Amniotic epithelial cell (primary cell): ENCODE results near the gene WDR37.
A peak's percentile ranks its signal among the peaks of the same experiment; 100 is the strongest.

Source experiments
- DNase-seq: peaks from one replicate; pipeline ENCODE4 v3.0.0-alpha.2; 2010; ENCODE audit warnings: low read depth

WDR37 gene

GRCh38 chr10:1074748-1075308 lies 18.6 kb downstream of the WDR37 start:
- DNase-seq: peak; percentile 23

DNA sequence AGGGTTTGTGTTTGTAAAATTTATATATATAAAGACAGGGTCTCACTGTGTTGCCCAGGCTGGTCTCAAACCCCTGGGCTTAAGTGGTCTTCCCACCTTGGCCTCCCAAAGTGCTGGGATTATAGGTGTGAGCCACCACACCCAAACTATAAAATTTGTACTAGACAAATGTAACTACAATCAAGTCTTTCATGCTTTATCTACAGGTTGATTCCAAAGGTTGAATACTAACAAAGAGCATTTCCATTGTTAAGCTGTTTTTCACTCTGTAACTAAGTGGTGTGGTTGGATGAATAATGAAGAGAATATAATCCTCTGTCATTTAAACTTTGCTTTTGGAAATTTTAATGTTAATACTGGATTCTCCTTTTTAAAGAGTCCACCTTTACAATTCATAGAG lies 22.5 kb downstream of the WDR37 start:
- no peak for DNase-seq

- DNase-seq: no peak
Measured at GRCh38 chr10:1083581-1083980, 27.4 kb downstream of the WDR37 start.

- DNase-seq: peak; percentile 36
Measured at GRCh38 chr10:1084011-1084950, 28.1 kb downstream of the WDR37 start.

DNA sequence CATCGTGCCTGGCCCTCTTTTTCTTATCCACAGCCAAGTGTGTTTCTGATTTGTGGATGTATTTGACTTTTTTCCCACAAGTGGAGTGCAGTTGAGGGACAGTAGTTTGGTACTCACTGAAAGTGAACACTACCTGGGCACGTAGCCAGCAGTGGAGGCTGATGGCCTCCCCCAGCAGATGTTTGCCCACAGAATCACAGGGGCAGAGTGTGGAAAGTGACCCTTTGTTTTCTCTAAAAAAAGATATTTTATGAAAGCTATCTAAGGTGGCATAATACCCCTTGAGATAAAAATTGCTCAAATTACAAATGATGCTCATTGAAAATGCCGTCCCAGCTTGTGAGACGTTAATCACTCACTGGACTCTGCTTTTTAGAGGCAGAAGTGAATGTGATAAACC lies 29.1 kb downstream of the WDR37 start:
- DNase-seq: no peak

DNA sequence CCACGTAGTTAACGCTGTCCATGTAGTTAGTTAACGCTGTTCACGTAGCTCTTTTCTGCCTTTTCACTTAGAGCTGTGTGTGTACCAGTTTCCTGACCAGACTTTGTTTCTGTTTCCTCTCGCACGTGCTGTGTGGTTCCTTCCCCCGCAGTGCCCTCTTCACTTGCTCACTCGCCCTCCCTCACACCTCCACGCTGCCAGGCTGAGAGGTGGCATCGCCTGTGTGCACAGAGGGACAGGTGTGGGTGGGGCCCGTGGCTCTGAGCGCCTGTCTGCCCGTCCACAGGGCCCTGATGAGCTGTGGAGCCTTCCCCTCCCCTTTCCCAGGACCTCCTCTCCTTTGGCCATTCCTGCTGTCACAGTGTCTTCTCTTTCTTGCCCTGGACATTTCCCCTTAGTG lies 30.6 kb downstream of the WDR37 start:
- DNase-seq: no peak

GRCh38 chr10:1089017-1089689 lies 33.0 kb downstream of the WDR37 start:
- no peak for DNase-seq

DNA sequence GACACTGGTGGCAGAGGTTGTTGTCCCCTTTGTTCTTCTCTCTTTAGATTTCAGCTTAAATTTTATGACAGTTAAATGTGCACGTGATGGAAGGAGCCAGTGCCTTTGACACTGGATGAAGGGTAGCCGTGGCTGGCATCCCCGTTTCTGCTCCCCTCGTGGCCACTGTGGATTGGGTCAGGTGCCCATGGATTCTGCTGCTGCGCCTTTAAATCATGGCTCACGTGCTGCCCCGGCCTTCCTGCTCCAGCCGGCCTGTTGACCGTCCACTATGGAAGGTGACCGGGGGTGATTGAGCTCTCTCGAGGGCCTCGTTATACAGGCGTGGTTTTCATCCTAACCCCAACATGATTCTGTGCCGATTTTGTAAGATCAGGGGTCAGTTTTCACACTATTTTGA lies 34.5 kb downstream of the WDR37 start:
- DNase-seq: no peak

GRCh38 chr10:1093696-1094095 lies 37.5 kb downstream of the WDR37 start:
- no peak for DNase-seq

GRCh38 chr10:1094112-1095057 lies 38.2 kb downstream of the WDR37 start:
- peak; percentile 19 for DNase-seq

- no peak for DNase-seq
Measured at GRCh38 chr10:1095498-1095897, 39.3 kb downstream of the WDR37 start.

- no peak for DNase-seq
Measured at GRCh38 chr10:1096287-1096889, 40.2 kb downstream of the WDR37 start.

DNA sequence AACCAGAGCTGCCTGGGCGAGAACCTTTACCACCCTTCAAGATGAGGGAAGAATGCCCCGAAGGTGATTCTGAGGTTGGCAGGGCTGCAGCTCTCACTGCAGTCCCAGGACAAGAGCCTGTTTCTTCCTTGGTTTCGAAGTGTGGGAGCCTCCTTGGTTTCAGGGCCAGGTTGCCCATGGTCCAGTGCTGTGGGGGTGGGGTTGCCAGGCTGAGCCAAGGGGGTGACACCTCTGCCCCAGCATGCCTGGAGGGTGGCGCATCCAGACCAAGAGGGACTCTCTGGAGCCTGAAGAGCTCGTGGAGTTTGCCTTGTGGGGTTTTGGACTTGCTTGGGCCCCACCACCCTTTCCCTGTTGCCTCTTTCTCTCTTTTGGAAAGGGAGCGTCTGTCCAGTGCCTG lies 41.3 kb downstream of the WDR37 start:
- no peak for DNase-seq

- no peak for DNase-seq
Measured at GRCh38 chr10:1100143-1100542, 44.0 kb downstream of the WDR37 start.

DNA sequence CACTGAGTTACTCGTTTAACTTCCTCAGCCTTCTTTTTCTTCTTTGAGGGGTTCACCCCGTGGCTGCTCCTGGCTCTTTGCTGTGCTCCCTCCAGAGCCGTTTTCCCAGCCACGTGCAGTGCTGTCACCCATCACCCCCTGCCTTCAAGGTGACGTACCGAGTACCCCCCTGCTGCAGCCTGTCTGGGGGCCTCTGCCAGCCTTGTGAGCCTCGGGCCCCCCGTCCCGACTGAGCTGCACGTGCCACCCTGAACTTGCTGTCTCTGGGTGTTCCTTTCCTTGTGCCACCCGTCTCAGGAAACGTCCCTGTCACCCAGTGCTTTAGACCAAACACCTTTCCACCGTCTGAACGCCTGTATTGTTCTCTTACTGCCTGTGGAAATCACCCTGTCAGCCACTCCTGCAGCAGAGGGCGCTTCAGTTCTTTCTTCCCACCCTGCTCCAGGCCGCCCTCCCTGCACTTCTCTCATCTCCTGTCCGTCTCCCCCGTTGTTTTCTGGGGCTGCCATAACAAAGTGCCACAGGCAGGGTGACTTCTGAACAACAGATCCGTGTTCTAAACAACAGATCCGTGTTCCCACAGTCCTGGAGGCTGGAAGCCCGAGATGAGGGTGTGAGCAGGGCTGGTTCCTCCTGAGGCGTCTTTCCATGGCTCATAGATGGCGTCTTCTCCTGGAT lies 44.6 kb downstream of the WDR37 start:
- DNase-seq: no peak

DNA sequence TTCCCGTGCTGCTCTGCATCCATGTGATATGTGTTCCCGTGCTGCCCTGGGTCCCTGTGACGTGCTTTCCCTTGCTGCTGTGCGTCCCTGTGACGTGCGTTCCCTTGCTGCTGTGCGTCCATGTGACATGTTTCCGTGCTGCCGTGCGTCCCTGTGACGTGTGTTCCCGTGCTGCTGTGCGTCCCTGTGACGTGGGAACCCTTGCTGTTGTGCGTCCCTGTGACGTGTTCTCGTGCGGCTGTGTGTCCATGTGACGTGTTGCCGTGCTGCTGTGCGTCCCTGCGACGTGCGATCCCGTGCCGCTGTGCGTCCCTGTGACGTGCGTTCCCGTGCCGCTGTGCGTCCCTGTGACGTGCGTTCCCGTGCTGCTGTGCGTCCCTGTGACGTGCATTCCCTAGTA lies 45.8 kb downstream of the WDR37 start:
- no peak for DNase-seq

DNA sequence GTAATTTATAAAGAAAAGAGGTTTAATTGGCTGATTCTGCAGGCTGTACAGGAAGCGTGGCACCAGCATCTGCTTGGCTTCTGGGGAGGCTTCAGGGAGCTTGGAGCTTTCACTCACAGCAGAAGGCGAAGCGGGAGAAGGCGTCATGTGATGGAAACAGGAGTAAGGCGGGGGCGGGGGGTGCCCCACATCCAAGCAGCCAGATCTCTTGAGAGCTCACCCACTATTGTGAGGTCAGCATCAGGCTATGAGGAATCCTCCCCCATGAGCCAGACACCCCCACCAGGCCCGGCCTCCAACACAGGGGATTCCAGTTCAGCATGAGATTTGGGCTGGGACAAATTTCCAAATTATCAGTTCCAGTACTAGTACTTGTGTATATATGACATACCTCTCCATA lies 46.2 kb downstream of the WDR37 start:
- no peak for DNase-seq

DNA sequence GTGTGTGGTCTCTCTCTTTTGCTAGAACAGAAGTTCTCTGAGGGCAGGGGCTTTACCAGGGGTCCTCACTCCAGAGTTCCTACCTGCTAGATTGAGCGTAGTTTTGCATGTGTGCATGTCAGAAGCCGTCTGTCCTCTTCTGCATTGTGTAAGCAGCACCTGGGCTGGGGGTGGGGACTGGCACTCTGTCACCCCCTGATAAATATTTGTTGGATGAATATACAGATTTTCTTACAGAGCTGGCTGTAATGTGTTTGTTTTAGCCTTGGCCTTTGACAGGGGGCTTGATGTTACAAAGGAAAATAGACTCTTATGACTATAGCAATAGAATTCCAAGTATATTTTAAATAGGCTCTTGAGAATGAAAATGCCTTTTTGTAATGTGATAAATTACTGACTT lies 46.6 kb downstream of the WDR37 start:
- no peak for DNase-seq

GRCh38 chr10:1103551-1103950 lies 47.4 kb downstream of the WDR37 start:
- no peak for DNase-seq

DNA sequence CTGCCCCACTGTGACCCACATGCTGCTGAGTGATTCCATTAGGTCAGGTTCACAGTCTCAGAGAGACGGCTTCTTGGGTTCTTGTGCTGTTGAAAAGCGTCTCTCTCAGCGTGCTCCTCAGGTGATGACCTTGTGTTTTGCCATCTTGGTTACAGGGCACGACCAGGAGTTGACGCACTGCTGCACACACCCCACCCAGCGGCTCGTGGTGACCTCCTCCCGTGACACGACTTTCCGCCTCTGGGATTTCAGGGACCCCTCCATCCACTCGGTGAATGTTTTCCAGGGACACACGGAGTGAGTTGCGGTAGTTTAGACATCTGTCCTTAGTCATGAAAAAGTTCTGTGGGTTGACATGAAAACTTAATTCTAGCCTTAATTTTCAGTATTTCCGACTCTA lies 48.8 kb downstream of the WDR37 start:
- DNase-seq: no peak

DNA sequence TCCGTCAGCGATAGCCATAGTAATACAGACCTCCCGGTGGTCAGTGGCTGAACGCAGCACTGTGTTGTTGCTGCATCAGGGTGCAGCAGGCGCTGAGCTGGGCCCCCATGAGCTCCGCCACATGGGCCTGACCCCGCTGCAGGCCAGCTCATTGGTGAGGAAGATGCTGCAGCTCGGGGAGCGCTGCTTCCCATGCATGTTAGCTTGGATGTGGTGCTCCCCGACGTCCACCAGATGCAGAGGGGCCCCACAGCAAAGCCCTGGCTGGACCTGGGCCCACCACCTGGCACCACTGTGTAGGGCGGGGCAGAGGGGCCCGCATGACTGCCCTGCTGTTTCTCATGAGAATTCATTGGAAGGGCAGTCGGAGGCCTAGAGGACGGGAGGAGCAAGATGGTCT lies 50.8 kb downstream of the WDR37 start:
- DNase-seq: no peak
